ENCODE data around the gene RUNX1.

RUNX1 gene

DNA sequence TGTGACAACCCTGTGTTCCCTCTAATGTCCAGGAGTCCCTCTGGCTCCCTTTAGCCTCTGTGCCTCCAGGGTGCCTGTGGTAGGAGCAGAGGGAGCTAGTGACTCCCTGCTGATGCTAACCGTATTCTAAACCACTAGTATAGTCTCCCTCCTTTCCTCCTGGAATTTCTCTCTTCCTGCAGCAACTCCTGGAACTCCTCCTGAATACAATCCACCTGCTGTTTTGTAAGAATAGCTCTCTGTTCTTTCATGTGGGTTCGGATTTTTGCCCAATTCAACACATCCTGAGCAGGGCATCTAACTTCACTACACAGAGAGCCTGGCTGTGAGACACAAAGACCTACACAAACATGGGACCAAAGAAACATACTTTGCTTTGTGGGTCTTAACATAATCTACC lies 107.9 kb downstream of the RUNX1 start:
- in situ Hi-C loops (cut with MboI; ENCODE audit: low pct_unique_long_range_greater_than_20kb, low sequenced_read_pairs, unreplicated experiment) = no loop called here
- TF ChIP-seq, protein P1, sequence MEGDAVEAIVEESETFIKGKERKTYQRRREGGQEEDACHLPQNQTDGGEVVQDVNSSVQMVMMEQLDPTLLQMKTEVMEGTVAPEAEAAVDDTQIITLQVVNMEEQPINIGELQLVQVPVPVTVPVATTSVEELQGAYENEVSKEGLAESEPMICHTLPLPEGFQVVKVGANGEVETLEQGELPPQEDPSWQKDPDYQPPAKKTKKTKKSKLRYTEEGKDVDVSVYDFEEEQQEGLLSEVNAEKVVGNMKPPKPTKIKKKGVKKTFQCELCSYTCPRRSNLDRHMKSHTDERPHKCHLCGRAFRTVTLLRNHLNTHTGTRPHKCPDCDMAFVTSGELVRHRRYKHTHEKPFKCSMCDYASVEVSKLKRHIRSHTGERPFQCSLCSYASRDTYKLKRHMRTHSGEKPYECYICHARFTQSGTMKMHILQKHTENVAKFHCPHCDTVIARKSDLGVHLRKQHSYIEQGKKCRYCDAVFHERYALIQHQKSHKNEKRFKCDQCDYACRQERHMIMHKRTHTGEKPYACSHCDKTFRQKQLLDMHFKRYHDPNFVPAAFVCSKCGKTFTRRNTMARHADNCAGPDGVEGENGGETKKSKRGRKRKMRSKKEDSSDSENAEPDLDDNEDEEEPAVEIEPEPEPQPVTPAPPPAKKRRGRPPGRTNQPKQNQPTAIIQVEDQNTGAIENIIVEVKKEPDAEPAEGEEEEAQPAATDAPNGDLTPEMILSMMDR (IDR thresholded peaks at IDR 0.05; ENCODE audit: extremely low read depth, insufficient read depth, missing control alignments) = no peak
- DNase-seq (ENCODE audit: low spot score) = no peak

DNA sequence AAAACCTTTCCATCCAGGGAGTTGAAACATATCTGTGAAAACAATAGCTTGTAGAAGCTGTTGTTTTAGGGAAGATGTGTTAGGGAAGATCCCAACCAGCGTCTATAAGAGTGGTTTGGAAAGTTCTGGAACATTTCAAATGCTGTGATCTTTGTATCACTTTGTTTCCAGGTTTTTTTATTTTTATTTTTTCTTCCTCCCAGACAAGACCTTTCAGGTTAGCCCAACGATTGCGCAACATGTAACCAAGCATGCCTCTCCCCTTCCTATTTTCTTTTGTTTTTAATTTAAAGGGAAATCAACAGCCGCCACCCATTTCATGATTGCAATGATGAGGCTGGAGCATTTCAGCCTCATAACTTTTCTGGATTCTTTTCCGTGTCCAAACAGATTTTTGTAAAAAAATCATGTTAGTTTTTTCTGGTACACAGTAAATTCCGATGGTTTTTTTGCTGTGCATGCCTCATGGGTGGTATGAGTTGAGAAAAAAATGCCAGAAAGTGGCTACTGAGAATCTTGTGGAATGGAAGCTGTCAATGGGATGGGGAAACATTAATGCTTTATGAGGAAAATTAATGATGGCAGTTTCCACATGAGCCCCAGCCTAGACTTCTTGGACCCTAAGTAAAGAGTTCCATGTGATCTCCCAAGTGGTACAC lies 109.3 kb downstream of the RUNX1 start:
- TF ChIP-seq, protein P1 (IDR thresholded peaks at IDR 0.05; ENCODE audit: extremely low read depth, insufficient read depth, missing control alignments) = no peak
- in situ Hi-C loops (cut with MboI; ENCODE audit: low pct_unique_long_range_greater_than_20kb, low sequenced_read_pairs, unreplicated experiment) = no loop called here
- DNase-seq (ENCODE audit: low spot score) = no peak

DNA sequence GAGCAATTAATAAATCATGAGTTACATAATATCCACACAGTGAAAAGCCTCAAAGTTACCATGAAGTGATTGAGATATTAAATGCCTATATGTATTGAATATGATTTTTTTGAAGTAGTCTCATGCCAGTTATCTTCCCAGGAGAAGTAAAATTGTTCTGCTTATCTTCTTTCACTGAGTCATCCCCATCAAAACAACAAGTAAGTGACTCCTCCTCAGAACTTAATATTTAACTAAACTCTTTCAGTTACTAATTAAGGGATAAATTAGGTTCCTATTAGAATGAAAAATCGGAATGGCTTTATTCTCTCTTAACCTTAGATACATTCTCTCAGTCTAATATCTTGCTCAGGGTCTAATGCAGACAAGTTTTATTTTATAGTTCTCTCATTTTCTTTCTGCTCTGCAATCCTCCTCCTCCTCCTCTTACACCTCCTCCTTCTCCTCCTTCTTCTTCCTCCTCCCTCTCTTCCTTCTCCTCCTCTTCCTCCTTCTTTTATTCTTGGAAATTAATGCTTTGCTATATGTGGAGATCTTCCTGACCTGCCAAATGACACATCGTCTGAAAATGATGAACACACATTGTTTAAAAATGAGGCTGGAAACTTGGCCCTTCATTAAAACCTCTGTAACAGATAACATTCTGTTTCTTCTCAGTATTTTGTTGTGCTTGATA lies 110.9 kb downstream of the RUNX1 start:
- in situ Hi-C loops (cut with MboI; ENCODE audit: low pct_unique_long_range_greater_than_20kb, low sequenced_read_pairs, unreplicated experiment) = no loop called here
- TF ChIP-seq, protein P1 (IDR thresholded peaks at IDR 0.05; ENCODE audit: extremely low read depth, insufficient read depth, missing control alignments) = no peak
- no peak for DNase-seq (ENCODE audit: low spot score)

DNA sequence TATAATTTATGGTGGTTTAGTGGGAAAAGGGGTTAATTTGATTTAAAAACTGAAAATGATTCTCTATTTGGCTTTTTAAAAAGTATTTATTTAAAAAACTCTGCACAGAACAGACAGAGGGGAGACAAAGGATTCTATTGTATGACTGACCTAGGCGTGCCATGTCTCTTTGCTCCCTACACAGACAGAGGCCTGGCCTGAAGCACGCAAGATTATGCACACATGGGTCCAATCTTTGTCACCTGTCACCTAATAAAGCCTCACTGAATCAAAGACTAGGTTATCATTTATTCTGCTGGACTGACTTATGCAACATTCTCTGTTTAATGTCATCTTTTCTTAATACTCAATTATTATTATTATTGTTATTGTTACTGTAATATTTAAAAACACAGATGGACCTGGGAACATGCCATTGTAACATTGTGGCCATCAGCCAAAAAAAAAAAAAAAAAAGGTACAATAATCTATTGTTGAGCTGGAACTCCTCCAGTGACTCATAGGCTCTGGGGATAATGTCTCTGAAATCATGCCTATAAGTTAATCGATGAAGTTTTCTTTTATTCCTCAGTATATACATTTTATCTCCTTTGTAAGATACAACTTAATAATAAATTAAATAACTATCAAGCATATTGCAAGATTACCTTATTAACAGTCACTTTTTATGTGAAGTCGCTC lies 112.1 kb downstream of the RUNX1 start:
- TF ChIP-seq, protein P1 (IDR thresholded peaks at IDR 0.05; ENCODE audit: extremely low read depth, insufficient read depth, missing control alignments) = no peak
- DNase-seq (ENCODE audit: low spot score) = no peak
- in situ Hi-C loops (cut with MboI; ENCODE audit: low pct_unique_long_range_greater_than_20kb, low sequenced_read_pairs, unreplicated experiment) = no loop called here

DNA sequence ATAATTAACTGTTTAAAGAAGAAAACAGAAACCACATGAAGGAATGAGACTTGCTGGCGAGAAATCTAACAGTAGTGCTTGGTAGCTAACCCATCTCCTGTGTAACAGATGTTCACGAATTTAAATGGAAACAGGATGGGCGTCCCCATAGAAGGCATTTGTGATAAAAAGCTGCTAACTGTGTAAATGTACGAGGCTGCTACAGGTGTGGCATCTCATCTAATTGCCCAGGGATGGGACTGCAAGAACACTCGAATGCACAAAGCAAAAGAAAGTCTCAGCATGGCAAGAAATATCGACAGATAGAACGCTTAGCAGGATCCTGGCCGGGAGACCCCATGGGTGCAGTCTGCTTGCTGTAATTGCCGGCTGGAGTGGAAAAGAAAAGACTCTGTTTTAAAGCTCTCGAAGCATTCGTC lies 112.7 kb downstream of the RUNX1 start:
- in situ Hi-C loops (cut with MboI; ENCODE audit: low pct_unique_long_range_greater_than_20kb, low sequenced_read_pairs, unreplicated experiment) = no loop called here
- TF ChIP-seq, protein P1 (IDR thresholded peaks at IDR 0.05; ENCODE audit: extremely low read depth, insufficient read depth, missing control alignments) = no peak
- no peak for DNase-seq (ENCODE audit: low spot score)

DNA sequence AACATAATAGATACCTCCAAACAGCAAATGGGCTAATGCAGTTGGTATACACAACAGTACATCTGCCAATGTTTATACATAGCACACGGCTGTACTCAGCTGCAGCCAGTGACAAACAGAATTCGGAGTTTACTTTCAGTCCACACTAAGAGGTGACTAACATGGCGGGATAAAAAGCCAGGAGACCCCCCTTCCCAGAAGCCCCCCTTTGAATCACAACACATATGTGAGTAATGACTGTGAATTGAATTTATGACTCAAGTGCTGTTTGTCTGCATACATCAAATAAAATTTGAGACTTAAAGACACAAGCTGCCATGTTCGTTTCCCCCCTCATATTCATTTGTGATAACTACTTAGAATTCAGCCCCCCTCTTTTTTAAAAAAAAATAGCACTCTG lies 113.2 kb downstream of the RUNX1 start:
- TF ChIP-seq, protein P1 (IDR thresholded peaks at IDR 0.05; ENCODE audit: extremely low read depth, insufficient read depth, missing control alignments) = no peak
- in situ Hi-C loops (cut with MboI; ENCODE audit: low pct_unique_long_range_greater_than_20kb, low sequenced_read_pairs, unreplicated experiment) = no loop called here
- no peak for DNase-seq (ENCODE audit: low spot score)
